ENCODE results near the gene ERBB3.
"Not testable (repeated sequence)": the region's sequence is repeated elsewhere in the genome, so short reads cannot be mapped to it uniquely, and the experiment has no call there.

Gene ERBB3

GRCh38 chr12:56040963-56041551 lies 38.9 kb upstream of the ERBB3 start:
- no peak for TF ChIP-seq CTCF (IDR thresholded peaks at IDR 0.05; ENCODE audit: low read length, missing control alignments)
- DNase-seq (ENCODE audit: low read depth): no peak
- peak overlapping the region; percentile 99 for H3K4me3 ChIP-seq (replicated peaks; ENCODE audit: low read depth, low read length)

- peak; percentile 100 for DNase-seq (ENCODE audit: low read depth)
- peak; percentile 41 for TF ChIP-seq CTCF (IDR thresholded peaks at IDR 0.05; ENCODE audit: low read length, missing control alignments)
- peak within 1 kb of the TSS; percentile 99 for H3K4me3 ChIP-seq (replicated peaks; ENCODE audit: low read depth, low read length)
These were observed 38.2 kb upstream of the ERBB3 start, which contains the start of gene RPS26 for GRCh38 chr12:56041552-56042429. Gene RPS26 (plus strand): TSS chr12:56041918. CDS start chr12:56042167, 249 bp downstream.

- H3K4me3 ChIP-seq (replicated peaks; ENCODE audit: low read depth, low read length): peak overlapping the region; percentile 99
- DNase-seq (ENCODE audit: low read depth): not testable (repeated sequence)
These were observed 37.5 kb upstream of the ERBB3 start for GRCh38 chr12:56042430-56042813.

- no peak for TF ChIP-seq CTCF (IDR thresholded peaks at IDR 0.05; ENCODE audit: low read length, missing control alignments)
- no peak for DNase-seq (ENCODE audit: low read depth)
- peak overlapping the region; percentile 99 for H3K4me3 ChIP-seq (replicated peaks; ENCODE audit: low read depth, low read length)
These were observed 37.1 kb upstream of the ERBB3 start for GRCh38 chr12:56042843-56043242.

- no peak overlapping the region for H3K4me3 ChIP-seq (replicated peaks; ENCODE audit: low read depth, low read length)
- TF ChIP-seq CTCF (IDR thresholded peaks at IDR 0.05; ENCODE audit: low read length, missing control alignments): no peak
- DNase-seq (ENCODE audit: low read depth): no peak
These were observed 33.8 kb upstream of the ERBB3 start for GRCh38 chr12:56046027-56046780.

- H3K4me3 ChIP-seq (replicated peaks; ENCODE audit: low read depth, low read length): no peak overlapping the region
- no peak for DNase-seq (ENCODE audit: low read depth)
- TF ChIP-seq CTCF (IDR thresholded peaks at IDR 0.05; ENCODE audit: low read length, missing control alignments): no peak
These were observed 26.5 kb upstream of the ERBB3 start for GRCh38 chr12:56053407-56053893.

- H3K4me3 ChIP-seq (replicated peaks; ENCODE audit: low read depth, low read length): not testable (repeated sequence)
- peak; percentile 55 for DNase-seq (ENCODE audit: low read depth)
These were observed 20.0 kb upstream of the ERBB3 start for GRCh38 chr12:56059964-56060363.

All from fibroblast of pulmonary artery (primary cell).